ENCODE measurements around the gene BCHE. TPM values are rescaled to one million over a fixed set of nuclear protein-coding genes. Genes with fewer than 3 reads are reported as not detected.

Gene BCHE
- total and polyA plus RNA-seq, 11 donors = 0.56 to 37.1 (median 1.3) TPM

- Histone ChIP-seq H3K36me3 (no peaks in the 10 kb centered on the region), H3K9me3 (no peaks in the 10 kb centered on the region), H3K27ac (no peak overlapping the region), H3K4me1 (no peaks in the 10 kb centered on the region), H3K4me3 (no peak overlapping the region), H3K27me3 (no peaks in the 10 kb centered on the region)
- 42 to 70% (median 63%) methylated on average over 2 of the region's 2 CpGs for WGBS, 4 donors
- DNase-seq (no peak), ATAC-seq (no peak)
- no peak for TF ChIP-seq POLR2A (IDR thresholded peaks at IDR 0.05)
- intact Hi-C loops (cut with DNase I) = no loop called here
Observed at GRCh38 chr3:165746874-165747273, 90.3 kb downstream of the BCHE start.

GRCh38 chr3:165744025-165744424, 93.2 kb downstream of the BCHE start:
- TF ChIP-seq POLR2A (IDR thresholded peaks at IDR 0.05) (no peak), CTCF (IDR thresholded peaks at IDR 0.05) (no peak)
- Histone ChIP-seq H3K4me1 (no peaks in the 10 kb centered on the region), H3K4me3 (no peak overlapping the region), H3K27ac (no peak overlapping the region), H3K36me3 (no peaks in the 10 kb centered on the region), H3K27me3 (no peaks in the 10 kb centered on the region), H3K9me3 (peaks cover 0 to 6% (median 0%) of the 10 kb centered on the region in 12 donors)
- 62 to 83% (median 80%) methylated on average over 3 of the region's 3 CpGs for WGBS, 4 donors
- DNase-seq (no peak), ATAC-seq (no peak)
- intact Hi-C loops (cut with DNase I) = no loop called here

- no peak for DNase-seq
- H3K27me3 ChIP-seq = no peaks in the 10 kb centered on the region
- TF ChIP-seq CTCF (IDR thresholded peaks at IDR 0.05) (no peak), POLR2A (IDR thresholded peaks at IDR 0.05) (no peak)
- H3K36me3 ChIP-seq = no peaks in the 10 kb centered on the region
- H3K9me3 ChIP-seq = peaks cover 0 to 6% (median 0%) of the 10 kb centered on the region in 12 donors
- intact Hi-C loops (cut with DNase I) = no loop called here
- no peak for ATAC-seq
- no peak overlapping the region for H3K4me3 ChIP-seq
- no peak overlapping the region for H3K27ac ChIP-seq
- H3K4me1 ChIP-seq = no peaks in the 10 kb centered on the region
Observed at GRCh38 chr3:165742351-165742750, 94.9 kb downstream of the BCHE start.

- Histone ChIP-seq H3K4me3 (no peak overlapping the region), H3K36me3 (no peaks in the 10 kb centered on the region), H3K4me1 (no peaks in the 10 kb centered on the region), H3K9me3 (peaks cover 0 to 3% (median 0%) of the 10 kb centered on the region in 12 donors), H3K27ac (no peak overlapping the region), H3K27me3 (no peaks in the 10 kb centered on the region)
- ATAC-seq (no peak), DNase-seq (no peak)
- TF ChIP-seq POLR2A (IDR thresholded peaks at IDR 0.05) (no peak), CTCF (IDR thresholded peaks at IDR 0.05) (no peak)
- 57 to 92% (median 81%) methylated on average over 4 of the region's 4 CpGs for WGBS, 4 donors
- intact Hi-C loops (cut with DNase I) = no loop called here
Observed at GRCh38 chr3:165729756-165730155, 107.5 kb downstream of the BCHE start.

- TF ChIP-seq CTCF (IDR thresholded peaks at IDR 0.05) = no peak
- TF ChIP-seq POLR2A (IDR thresholded peaks at IDR 0.05) = no peak
- no peak overlapping the region for H3K27ac ChIP-seq
- H3K36me3 ChIP-seq = no peaks in the 10 kb centered on the region
- peaks cover 0 to 4% (median 0%) of the 10 kb centered on the region in 12 donors for H3K9me3 ChIP-seq
- no peak for DNase-seq
- no peaks in the 10 kb centered on the region for H3K27me3 ChIP-seq
- intact Hi-C loops (cut with DNase I) = no loop called here
- H3K4me3 ChIP-seq = no peak overlapping the region
- no peaks in the 10 kb centered on the region for H3K4me1 ChIP-seq
- 80 to 88% (median 87%) methylated on average over 5 of the region's 5 CpGs for WGBS, 4 donors
- no peak for ATAC-seq
Observed at GRCh38 chr3:165728924-165729323, 108.3 kb downstream of the BCHE start.

Data from heart left ventricle (tissue), 16 donors.